GM18517 (cell line): ENCODE results near the gene XIAP.

Source experiments
- ATAC-seq: cut with Tn5 transposase; IDR thresholded peaks from one replicate; pipeline ENCODE4 v1.9.1; 2021; ENCODE audit warnings: mild to moderate bottlenecking, moderate library complexity; ENCODE audit not compliant: unreplicated experiment

Gene XIAP

GRCh38 chrX:123959281-123960063, 99.6 kb downstream of the XIAP start:
- ATAC-seq = no peak

GRCh38 chrX:123960956-123961267, 101.1 kb downstream of the XIAP start:
- no peak for ATAC-seq

- no peak for ATAC-seq
Observed at GRCh38 chrX:123961268-123962005, 101.6 kb downstream of the XIAP start, which contains the start of gene STAG2. Gene STAG2 (plus strand): TSS chrX:123961706. CDS start chrX:124022628, 60,922 bp downstream.

- ATAC-seq = no peak
Observed at GRCh38 chrX:123962006-123962467, 102.2 kb downstream of the XIAP start.

GRCh38 chrX:123962794-123963373, 103.0 kb downstream of the XIAP start:
- peak; percentile 62 for ATAC-seq
